Left ventricle myocardium inferior (tissue), 1 donor: ENCODE results near the gene DTNB. TPM values are rescaled to one million over a fixed set of nuclear protein-coding genes. Genes with fewer than 3 reads are reported as not detected.
"Not testable (repeated sequence)": the region's sequence is repeated elsewhere in the genome, so short reads cannot be mapped to it uniquely, and the experiment has no call there.

Source experiments
- DNase-seq: peaks from one replicate; pipeline ENCODE4 v3.0.0-alpha.2; 2020
- H3K27ac ChIP-seq: fragments of 200-600 bp; replicated peaks from 2 replicates; pipeline ENCODE4 v1.8.0; 2021
- H3K27me3 ChIP-seq: fragments of 200-600 bp; 2 replicates; pipeline ENCODE4 v1.8.0; 2021; ENCODE audit warnings: low read depth
- H3K36me3 ChIP-seq: fragments of 200-600 bp; 2 replicates; pipeline ENCODE4 v1.8.0; 2021
- H3K4me1 ChIP-seq: fragments of 200-600 bp; 2 replicates; pipeline ENCODE4 v1.8.0; 2021
- H3K4me3 ChIP-seq: fragments of 200-600 bp; 2 replicates; pipeline ENCODE4 v1.8.0; 2021; ENCODE audit warnings: mild to moderate bottlenecking, moderate library complexity
- H3K9me3 ChIP-seq: fragments of 200-600 bp; replicated peaks from 2 replicates; pipeline ENCODE4 v1.8.0; 2021
- intact Hi-C: fragments of 100-400 bp; cut with micrococcal nuclease; formaldehyde crosslinking; loops from one replicate; pipeline ENCODE4 v1.11.0; 2022
- total RNA-seq: library from RNA; stranded (reverse); fragmentation: NEBNext Ultra II Directional; extraction: Animal tissue kit (Norgen Biotek cat#: 25700); gene quantifications from one replicate; pipeline ENCODE4 v1.2.1, GENCODE V29; 2021
- TF ChIP-seq, protein P1 (sequence below): fragments of 200-600 bp; IDR thresholded peaks from 2 replicates; pipeline ENCODE4 v1.8.0; 2021; ENCODE audit warnings: antibody characterized with exemption, mild to moderate bottlenecking, borderline replicate concordance
- donor health status: DM: no; HTN: yes; CAD: no; lungs with severe emphysema.

DTNB gene
- total RNA-seq, 1 donor from 2014 or later = 4.5 TPM

DNA sequence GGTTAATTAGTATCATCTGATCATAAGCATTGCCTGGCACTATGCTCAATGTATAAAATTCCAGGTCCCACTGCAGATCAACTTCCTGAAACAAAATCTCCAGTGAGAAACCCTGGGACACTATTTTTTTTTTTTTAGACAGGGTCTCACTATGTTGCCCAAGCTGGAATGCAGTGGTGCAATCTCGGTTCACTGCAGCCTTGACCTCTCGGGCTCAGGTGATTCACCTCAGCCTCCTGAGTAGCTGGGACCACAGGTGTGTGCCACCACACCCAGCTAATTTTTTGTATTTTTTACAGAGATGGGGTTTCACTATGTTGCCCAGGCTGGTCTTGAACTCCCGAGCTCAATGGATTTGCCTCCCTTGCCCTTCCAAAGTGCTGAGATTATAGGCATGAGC lies 31.1 kb downstream of the DTNB start:
- H3K36me3 ChIP-seq = no peaks in the 10 kb centered on the region
- H3K27me3 ChIP-seq = no peaks in the 10 kb centered on the region
- DNase-seq = no peak
- intact Hi-C loops = no loop called here
- no peaks in the 10 kb centered on the region for H3K4me1 ChIP-seq
- no peak overlapping the region for H3K27ac ChIP-seq
- TF ChIP-seq, protein P1, sequence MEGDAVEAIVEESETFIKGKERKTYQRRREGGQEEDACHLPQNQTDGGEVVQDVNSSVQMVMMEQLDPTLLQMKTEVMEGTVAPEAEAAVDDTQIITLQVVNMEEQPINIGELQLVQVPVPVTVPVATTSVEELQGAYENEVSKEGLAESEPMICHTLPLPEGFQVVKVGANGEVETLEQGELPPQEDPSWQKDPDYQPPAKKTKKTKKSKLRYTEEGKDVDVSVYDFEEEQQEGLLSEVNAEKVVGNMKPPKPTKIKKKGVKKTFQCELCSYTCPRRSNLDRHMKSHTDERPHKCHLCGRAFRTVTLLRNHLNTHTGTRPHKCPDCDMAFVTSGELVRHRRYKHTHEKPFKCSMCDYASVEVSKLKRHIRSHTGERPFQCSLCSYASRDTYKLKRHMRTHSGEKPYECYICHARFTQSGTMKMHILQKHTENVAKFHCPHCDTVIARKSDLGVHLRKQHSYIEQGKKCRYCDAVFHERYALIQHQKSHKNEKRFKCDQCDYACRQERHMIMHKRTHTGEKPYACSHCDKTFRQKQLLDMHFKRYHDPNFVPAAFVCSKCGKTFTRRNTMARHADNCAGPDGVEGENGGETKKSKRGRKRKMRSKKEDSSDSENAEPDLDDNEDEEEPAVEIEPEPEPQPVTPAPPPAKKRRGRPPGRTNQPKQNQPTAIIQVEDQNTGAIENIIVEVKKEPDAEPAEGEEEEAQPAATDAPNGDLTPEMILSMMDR = no peak
- H3K9me3 ChIP-seq = no peaks in the 10 kb centered on the region
- H3K4me3 ChIP-seq = no peak overlapping the region

DNA sequence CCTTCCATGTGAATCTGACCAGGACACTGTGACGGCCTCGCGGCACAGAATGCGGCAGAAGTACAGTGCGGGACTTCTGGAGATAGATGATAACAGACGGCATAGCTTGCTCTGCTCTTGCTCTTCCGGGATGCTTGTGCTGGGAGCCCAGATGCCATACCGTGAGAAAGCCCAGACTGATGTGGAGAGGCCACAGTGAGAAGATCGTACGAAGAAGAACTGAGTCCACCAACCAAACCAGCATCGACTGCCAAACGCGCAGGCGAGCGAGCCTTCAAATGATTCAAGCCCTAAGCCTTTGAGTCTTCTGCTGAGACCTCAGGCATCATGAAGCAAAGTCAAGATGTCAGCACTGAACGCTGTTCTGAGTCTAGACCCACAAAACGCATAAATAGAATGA lies 33.7 kb downstream of the DTNB start:
- Histone ChIP-seq H3K4me1 (no peaks in the 10 kb centered on the region), H3K9me3 (no peaks in the 10 kb centered on the region), H3K27ac (no peak overlapping the region), H3K27me3 (no peaks in the 10 kb centered on the region), H3K36me3 (no peaks in the 10 kb centered on the region), H3K4me3 (no peak overlapping the region)
- DNase-seq = no peak
- TF ChIP-seq, protein P1 = no peak
- intact Hi-C loops = no loop called here

DNA sequence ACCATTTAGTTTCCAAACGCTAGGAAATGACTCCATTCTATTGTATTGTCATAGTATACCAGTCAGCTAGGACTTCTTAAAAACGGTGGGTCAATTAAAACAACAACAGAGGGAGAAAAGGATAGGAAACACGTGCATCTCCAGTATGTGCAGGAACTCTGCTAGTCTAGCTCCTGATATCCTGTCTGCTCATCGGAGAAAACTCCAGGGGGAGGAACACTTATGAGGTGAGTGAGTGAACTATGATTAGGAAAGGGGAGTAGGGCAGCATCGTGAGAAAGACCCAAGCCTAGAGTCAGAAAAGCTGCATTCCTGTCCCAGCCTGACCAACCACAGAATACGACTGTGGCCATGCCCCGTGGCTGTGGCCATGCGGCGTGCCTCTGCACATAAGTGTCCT lies 34.2 kb downstream of the DTNB start:
- TF ChIP-seq, protein P1 = no peak
- H3K27me3 ChIP-seq = no peaks in the 10 kb centered on the region

DNA sequence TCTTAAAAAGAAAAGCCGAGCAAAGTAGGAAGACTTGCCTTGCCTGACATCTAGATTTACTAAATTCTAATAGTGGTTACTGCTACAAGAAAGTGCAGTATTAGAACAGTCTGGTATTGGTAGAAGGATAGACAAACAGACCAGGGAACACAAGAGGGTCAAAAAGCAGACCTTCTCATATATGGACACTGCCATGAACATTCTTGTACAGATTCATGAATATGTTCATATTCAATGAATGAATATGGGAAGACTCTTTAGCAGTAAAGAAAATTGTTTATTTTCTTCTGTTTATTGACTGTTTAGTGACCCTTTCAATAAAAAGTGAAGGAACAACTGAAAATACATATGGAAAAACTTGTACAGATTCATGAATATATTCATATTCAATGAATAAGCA lies 37.6 kb downstream of the DTNB start:
- no peak for DNase-seq
- Histone ChIP-seq H3K36me3 (no peaks in the 10 kb centered on the region), H3K4me3 (no peak overlapping the region), H3K9me3 (no peaks in the 10 kb centered on the region), H3K27me3 (no peaks in the 10 kb centered on the region), H3K27ac (no peak overlapping the region), H3K4me1 (no peaks in the 10 kb centered on the region)
- intact Hi-C loops = no loop called here
- TF ChIP-seq, protein P1 = no peak

More for the DNA sequence above, 34.2 kb downstream of the DTNB start:
- Histone ChIP-seq H3K4me3 (no peak overlapping the region), H3K4me1 (no peaks in the 10 kb centered on the region), H3K27ac (no peak overlapping the region), H3K36me3 (no peaks in the 10 kb centered on the region), H3K9me3 (no peaks in the 10 kb centered on the region)
- intact Hi-C loops = no loop called here
- DNase-seq = no peak

DNA sequence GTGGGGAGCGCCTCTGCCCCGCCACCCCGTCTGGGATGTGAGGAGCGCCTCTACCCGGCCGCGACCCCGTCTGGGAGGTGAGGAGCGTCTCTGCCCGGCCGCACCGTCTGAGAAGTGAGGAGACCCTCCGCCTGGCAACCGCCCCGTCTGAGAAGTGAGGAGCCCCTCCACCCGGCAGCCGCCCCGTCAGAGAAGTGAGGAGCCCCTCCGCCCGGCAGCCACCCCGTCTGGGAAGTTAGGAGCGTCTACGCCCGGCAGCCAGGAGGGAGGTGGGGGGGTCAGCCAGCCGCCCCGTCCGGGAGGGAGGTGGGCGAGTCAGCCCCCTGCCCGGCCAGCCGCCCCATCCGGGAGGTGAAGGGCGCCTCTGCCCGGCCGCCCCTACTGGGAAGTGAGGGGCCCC lies 39.6 kb downstream of the DTNB start:
- H3K4me1 ChIP-seq, DNase-seq, intact Hi-C loops, H3K9me3 ChIP-seq, H3K36me3 ChIP-seq, H3K27ac ChIP-seq, H3K27me3 ChIP-seq, H3K4me3 ChIP-seq: not testable (repeated sequence)

DNA sequence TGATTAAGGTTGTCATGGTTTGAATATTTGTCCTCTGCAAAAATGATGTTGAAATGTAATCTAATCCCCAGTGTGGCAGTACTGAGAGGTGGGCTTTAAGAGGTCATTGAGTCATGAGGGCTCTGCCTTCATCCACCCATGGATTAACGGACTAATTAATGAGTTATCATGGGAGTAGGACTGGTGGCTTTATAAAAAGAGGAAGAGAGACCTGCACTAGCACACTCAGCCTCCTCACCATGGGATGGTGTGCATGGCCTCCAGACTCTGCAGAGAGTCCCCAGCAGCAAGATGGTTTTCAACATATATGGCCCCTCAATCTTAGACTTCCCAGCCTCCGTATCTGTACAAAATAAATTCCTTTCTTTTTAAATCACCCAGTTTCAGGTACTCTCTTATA lies 41.0 kb downstream of the DTNB start:
- peaks cover 8% of the 10 kb centered on the region for H3K36me3 ChIP-seq
- H3K4me1 ChIP-seq = no peaks in the 10 kb centered on the region
- TF ChIP-seq, protein P1 = no peak
- no peaks in the 10 kb centered on the region for H3K9me3 ChIP-seq
- H3K27ac ChIP-seq = no peak overlapping the region
- no peak overlapping the region for H3K4me3 ChIP-seq
- DNase-seq = no peak
- intact Hi-C loops = no loop called here
- no peaks in the 10 kb centered on the region for H3K27me3 ChIP-seq
